ENCODE data around the gene TMEM244.
"Not testable (repeated sequence)": the region's sequence is repeated elsewhere in the genome, so short reads cannot be mapped to it uniquely, and the experiment has no call there.

TMEM244 gene

DNA sequence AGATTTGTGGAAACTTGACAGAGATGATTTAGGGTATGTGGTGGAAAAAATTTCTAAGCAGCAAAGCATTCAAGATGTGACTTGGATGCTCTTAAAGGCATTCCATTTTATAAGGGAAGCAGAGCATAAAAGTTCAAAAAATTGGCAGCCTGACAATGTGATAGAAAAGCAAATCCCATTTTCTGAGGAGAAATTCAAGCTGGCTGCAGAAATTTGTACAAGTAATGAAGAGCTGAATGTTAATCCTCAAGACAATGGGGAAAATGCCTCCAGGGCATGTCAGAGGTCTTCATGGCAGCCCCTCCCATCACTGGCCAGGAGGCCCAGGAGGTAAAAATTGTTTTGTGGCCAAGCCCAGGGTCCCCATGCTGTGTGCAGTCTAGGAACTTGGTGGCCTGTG lies 58.2 kb downstream of the TMEM244 start:
- not testable (repeated sequence) for DNase-seq

DNA sequence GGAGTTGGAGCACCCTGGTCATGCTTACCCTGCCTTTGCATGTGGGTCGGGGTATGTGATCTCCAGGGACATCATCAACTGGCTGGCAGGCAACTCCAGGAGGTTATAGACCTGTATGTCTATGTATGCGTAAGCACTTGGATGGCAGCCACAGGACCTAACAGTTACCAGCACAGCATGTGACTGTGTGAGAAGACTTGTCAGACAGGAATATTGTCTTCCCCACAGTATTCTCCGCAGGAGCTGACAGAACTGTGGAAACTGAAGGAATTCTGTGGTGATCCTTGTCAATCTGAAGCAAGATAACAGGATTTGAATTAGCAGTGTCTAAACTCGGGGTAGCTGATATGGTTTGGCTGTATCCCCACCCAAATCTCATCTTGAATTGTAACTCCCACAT lies 59.2 kb downstream of the TMEM244 start:
- no peak for DNase-seq

DNA sequence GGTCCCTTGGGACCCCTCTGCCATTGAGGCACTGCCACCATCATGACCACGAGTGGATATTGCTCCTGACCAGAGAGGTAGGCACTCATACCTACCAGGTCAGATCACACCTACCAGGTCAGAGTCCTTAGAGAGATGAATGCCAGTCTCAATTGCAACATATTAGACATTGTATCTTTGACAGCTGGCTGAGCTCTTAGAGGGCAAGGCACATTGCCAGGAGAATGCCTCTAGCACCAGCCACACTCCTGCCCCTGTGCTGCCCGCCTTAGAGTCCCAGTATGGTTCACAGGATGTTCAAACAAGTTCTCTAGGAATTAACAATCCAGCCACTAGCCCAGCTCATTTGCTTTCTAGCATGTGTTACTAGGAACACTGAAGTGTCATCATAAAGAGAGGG lies 65.9 kb downstream of the TMEM244 start:
- DNase-seq: no peak

DNA sequence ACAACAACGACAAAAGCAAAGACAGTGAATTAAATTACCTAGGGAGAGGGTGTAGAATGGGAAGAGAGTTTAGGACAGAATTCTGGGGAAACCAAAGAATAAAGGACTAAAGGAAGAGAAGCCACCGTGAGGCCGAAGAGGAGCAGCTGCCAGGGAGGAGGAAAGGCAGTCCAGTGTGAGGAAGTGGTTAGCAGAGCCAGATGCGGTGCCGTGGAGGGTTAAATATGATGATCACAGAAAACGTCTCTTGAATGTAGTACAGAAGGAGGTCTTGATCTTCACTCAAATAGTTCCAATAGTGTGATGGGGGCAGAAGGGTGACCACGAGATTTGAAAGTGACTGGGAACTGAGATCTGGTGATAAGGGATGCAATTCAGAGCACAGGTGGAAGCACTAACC lies 67.7 kb downstream of the TMEM244 start:
- DNase-seq: no peak

DNA sequence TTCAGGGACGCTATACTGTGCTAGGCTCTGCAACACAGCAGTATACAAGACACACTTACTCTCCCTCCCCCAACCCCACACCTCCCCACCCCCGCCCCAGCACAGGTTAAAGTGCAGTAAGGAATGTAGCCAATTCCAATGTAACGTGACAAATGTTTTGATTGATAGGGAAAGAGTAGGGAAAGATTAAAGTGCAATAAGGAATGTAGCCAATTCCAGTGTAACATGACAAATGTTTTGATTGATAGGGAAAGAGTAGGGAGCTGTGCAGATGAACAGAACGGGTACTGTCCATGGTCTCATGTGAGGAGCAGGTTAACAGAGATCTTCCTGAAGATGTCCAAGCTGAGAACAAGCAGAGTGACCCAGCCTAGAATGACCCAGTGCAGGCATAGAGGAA lies 69.1 kb downstream of the TMEM244 start:
- no peak for DNase-seq

DNA sequence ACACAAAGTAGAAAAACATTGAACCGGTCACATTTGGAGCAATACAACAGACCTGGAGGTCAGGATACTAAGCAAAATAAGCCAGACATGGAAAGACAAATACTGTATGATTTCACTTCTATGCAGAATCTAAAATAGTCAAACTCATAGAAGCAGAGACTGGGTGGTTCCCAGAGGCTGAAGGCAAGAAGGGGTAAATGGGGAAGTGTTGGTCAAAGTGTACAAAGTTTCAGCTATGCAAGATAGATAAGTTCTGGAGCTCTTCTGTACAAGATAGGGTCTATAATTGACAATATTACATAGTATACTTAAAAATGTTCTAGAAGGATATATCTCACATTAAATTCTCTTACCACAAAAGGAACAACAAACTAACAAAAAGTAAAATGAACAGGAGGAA lies 70.3 kb downstream of the TMEM244 start:
- no peak for DNase-seq

DNA sequence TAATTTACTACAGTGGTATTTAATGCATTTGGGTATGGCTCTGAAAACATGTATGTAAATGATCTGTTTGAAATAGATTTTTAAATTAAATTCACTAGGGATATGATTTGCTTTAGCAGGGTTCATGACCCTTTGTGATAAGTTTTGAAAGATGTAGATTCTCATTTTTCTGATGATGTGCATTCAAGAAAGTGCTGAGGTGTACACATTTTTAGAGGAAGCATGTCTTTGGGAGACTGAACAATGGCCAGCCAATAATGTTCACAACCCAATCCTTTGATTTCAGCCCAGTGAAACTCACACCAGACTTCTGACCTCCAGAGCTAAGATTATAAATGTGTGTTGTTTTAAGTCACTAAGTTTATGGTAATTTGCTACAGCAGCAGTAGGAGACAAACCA lies 71.1 kb downstream of the TMEM244 start:
- no peak for DNase-seq

DNA sequence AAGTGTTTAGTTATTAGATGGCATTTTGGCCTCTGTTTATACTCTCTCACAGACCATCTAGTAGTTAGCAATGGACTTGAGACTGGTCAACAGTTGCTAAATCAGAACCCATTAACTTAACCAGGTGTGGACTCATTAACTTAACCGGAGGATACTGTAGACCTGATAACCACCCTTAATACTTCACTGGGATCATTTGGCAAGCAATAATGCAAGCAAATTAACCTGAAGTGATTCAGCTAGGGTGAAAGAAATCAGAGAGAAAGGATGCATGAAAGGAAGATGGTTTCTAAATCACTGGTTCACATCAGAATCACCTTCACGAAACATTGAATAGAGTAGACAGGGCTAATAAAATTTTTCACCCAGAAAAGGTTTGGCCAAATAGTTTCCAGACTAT lies 73.3 kb downstream of the TMEM244 start:
- no peak for DNase-seq

DNA sequence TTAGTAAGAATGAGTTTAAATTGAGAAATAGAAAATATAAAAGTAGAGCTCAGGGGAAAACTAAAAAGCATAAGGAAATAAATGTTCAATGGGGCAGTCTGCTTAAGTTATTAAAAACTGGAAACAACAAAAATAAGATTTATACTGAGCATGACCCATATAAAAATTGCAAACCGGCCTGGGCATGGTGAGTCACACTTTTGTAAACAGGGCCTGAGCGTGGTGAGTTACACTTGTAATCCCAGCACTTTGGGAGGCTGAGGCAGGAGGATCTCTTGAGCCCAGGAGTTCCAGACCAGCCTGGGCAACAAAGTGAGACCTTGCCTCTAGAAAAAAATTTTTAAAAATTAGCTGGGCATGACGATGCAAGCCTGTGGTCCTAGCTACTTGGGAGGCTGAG lies 74.6 kb downstream of the TMEM244 start:
- no peak for DNase-seq

DNA sequence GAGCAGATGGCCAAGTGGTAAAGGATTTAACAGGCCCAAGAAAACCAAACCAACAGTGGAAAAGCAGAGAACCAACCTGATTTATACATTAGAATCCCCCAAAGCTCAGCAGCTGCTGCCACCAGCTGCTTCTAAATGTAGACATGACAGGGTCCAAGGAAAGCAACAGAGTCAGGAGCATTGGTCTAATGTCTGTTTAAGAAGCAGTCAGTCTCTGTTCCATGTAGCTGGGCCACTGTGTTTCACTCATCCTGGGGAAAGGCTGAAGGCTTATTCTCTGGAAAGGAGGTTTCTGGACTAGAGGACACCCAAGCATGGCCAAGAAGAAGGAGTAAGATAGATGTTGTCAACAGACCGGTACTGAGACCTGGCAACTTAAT lies 75.4 kb downstream of the TMEM244 start:
- DNase-seq: no peak

DNA sequence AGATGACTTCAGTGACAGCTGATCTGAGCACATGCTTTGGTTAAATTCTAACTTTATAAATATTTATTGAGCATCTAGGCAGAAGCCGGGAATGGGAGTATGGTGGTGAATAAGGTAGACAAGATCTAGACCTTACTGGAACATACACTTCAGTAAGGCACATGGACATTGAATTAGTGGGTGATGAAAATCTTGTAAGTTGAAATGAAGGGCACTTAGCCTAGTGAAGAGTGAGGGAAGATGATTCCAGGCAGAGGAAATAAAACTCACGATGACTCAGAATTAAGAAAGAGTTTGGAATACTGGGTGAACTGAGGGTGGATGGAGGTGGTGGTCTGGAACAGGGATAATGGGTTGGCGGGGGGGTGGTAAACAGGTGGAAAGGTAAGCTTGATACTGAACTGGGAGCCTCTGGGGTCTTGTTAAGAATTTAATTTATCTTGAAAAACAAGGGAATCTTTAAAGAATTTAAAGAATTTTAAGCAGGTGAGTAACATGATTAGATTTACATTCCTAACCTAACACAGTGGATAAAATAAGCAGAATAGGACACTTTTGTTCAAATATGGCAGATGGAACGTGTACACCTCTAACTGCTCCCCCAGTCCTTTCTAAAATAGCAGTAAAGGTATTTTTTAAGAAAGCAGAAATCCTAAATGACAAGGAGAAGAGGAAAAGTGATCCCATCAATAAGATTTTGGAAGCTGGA lies 75.9 kb downstream of the TMEM244 start:
- DNase-seq: no peak

Measured in NCI-H2029 treated with DMSO at 0.1 percent for 48 hours (cell line).